ENCODE data around the gene UBXN4. TPM values are rescaled to one million over a fixed set of nuclear protein-coding genes. Genes with fewer than 3 reads are reported as not detected.

The UBXN4 gene
- total and polyA plus RNA-seq, 2 donors from 2014 or later = 33.0 to 96.8 TPM

DNA sequence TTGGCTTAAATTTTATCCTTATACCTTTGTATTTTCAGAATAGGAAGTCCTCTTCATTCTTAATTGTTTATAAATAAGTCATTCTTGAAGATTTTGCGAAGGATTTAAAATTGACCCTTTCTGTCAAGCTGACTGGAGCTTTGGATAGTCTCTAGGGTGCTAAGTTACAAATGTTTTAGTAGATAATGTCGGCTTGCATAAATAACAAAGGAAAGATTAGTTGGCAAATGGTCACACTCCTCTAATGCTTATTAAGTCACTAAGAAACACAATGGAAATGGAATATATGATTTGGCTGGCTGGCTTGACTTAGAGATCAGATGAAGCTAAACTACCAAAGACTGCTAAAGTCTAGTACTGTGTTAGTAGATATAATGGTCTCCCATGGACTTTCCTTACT lies 40.6 kb downstream of the UBXN4 start:
- TF ChIP-seq, protein P1, sequence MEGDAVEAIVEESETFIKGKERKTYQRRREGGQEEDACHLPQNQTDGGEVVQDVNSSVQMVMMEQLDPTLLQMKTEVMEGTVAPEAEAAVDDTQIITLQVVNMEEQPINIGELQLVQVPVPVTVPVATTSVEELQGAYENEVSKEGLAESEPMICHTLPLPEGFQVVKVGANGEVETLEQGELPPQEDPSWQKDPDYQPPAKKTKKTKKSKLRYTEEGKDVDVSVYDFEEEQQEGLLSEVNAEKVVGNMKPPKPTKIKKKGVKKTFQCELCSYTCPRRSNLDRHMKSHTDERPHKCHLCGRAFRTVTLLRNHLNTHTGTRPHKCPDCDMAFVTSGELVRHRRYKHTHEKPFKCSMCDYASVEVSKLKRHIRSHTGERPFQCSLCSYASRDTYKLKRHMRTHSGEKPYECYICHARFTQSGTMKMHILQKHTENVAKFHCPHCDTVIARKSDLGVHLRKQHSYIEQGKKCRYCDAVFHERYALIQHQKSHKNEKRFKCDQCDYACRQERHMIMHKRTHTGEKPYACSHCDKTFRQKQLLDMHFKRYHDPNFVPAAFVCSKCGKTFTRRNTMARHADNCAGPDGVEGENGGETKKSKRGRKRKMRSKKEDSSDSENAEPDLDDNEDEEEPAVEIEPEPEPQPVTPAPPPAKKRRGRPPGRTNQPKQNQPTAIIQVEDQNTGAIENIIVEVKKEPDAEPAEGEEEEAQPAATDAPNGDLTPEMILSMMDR (IDR thresholded peaks at IDR 0.05; ENCODE audit: borderline replicate concordance, extremely low read depth, insufficient read depth) = no peak
- DNase-seq (no peak), FAIRE-seq (no peak)
- Histone ChIP-seq H3K36me3 (ENCODE audit: control insufficient read depth in 2 of 3, insufficient read depth in 3 of 3, low read length in 3 of 3) (peaks cover 18 to 62% (median 31%) of the 10 kb centered on the region in 3 donors), H3K4me1 (ENCODE audit: control insufficient read depth in 2 of 3, insufficient read depth in 2 of 3, low read depth in 1 of 3, low read length in 3 of 3) (no peaks in the 10 kb centered on the region), H3K27me3 (ENCODE audit: control insufficient read depth, insufficient read depth, low read length) (no peaks in the 10 kb centered on the region), H3K4me3 (ENCODE audit: low read length in 3 of 3) (no peak overlapping the region), H3K9me3 (ENCODE audit: control insufficient read depth in 2 of 3, insufficient read depth in 1 of 3, low read length in 3 of 3) (no peaks in the 10 kb centered on the region), H3K27ac (ENCODE audit: low read depth in 2 of 2, low read length in 2 of 2) (no peak overlapping the region), H3K9ac (ENCODE audit: low read length in 3 of 3) (no peak overlapping the region)
- intact Hi-C loops (cut with DNase I) = no loop called here

DNA sequence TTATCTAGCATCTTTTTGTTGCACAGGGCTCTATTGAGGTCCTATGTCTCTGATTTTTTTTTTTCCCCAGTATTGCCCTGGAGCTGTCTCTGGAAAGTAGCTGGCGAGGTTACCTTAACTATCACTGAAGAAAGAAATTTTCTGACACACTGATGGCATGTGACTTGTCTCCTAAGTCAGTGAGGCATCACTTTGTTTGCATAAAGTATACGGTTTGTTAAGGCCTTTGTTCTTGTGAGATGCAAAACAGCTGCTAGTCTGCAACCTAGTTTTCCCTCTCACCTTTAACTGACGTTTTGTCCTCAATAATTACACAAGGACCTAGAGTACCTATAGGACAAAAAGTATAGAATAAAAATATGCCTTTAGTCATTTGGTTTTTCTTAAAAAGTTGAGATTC lies 41.8 kb downstream of the UBXN4 start:
- TF ChIP-seq, protein P1 (IDR thresholded peaks at IDR 0.05; ENCODE audit: borderline replicate concordance, extremely low read depth, insufficient read depth) = no peak
- Histone ChIP-seq H3K27ac (ENCODE audit: low read depth in 2 of 2, low read length in 2 of 2) (no peak overlapping the region), H3K4me1 (ENCODE audit: control insufficient read depth in 2 of 3, insufficient read depth in 2 of 3, low read depth in 1 of 3, low read length in 3 of 3) (no peaks in the 10 kb centered on the region), H3K36me3 (ENCODE audit: control insufficient read depth in 2 of 3, insufficient read depth in 3 of 3, low read length in 3 of 3) (peaks cover 16 to 55% (median 30%) of the 10 kb centered on the region in 3 donors), H3K9ac (ENCODE audit: low read length in 3 of 3) (no peak overlapping the region), H3K27me3 (ENCODE audit: control insufficient read depth, insufficient read depth, low read length) (no peaks in the 10 kb centered on the region), H3K4me3 (ENCODE audit: low read length in 3 of 3) (no peak overlapping the region), H3K9me3 (ENCODE audit: control insufficient read depth in 2 of 3, insufficient read depth in 1 of 3, low read length in 3 of 3) (no peaks in the 10 kb centered on the region)
- peak in 2 of 5 donors; percentile 37 to 42 for DNase-seq
- intact Hi-C loops (cut with DNase I) = no loop called here
- no peak for FAIRE-seq

DNA sequence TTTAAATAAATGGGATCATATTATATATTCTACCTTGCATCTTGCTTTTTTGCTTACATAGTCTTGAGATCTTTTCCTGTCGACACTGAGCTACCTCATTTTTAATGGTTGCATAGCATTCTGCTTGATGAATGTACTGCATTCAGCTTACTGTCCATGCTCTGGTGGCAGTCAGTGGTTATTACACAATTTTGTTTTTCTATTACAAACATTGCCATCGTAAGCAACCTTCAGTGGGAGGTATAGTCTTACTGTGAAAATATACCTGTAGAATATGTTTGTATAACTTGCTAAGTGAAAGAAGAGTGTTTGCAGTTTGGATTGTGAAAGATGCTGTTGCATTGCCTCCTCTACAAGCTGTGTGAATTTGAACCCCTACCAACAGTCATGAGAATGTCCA lies 43.4 kb downstream of the UBXN4 start:
- Histone ChIP-seq H3K9ac (ENCODE audit: low read length in 3 of 3) (no peak overlapping the region), H3K9me3 (ENCODE audit: control insufficient read depth in 2 of 3, insufficient read depth in 1 of 3, low read length in 3 of 3) (no peaks in the 10 kb centered on the region), H3K4me1 (ENCODE audit: control insufficient read depth in 2 of 3, insufficient read depth in 2 of 3, low read depth in 1 of 3, low read length in 3 of 3) (no peaks in the 10 kb centered on the region), H3K27me3 (ENCODE audit: control insufficient read depth, insufficient read depth, low read length) (no peaks in the 10 kb centered on the region), H3K36me3 (ENCODE audit: control insufficient read depth in 2 of 3, insufficient read depth in 3 of 3, low read length in 3 of 3) (peaks cover 14 to 44% (median 25%) of the 10 kb centered on the region in 3 donors), H3K4me3 (ENCODE audit: low read length in 3 of 3) (no peak overlapping the region), H3K27ac (ENCODE audit: low read depth in 2 of 2, low read length in 2 of 2) (no peak overlapping the region)
- DNase-seq (no peak), FAIRE-seq (no peak)
- TF ChIP-seq, protein P1 (IDR thresholded peaks at IDR 0.05; ENCODE audit: borderline replicate concordance, extremely low read depth, insufficient read depth) = no peak
- intact Hi-C loops (cut with DNase I) = no loop called here

DNA sequence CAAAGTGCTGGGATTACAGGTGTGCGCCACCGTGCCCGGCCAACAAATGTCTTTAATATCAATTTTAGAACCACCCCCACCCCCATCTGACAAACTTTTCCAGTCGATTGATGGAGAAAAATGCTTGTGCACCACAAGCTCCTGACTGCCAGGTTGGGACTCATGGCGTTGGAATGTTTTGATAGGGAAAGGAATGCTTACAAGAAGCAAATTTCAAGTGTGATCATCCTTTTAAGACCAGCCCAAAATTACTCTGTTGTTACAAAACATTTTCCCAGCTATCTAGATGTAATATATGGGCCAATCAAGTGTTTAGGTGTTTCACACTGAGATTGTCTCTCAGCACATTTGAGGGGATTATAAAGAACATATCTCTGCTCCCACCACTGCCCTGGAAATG lies 45.2 kb downstream of the UBXN4 start:
- FAIRE-seq (no peak), DNase-seq (no peak)
- TF ChIP-seq, protein P1 (IDR thresholded peaks at IDR 0.05; ENCODE audit: borderline replicate concordance, extremely low read depth, insufficient read depth) = no peak
- Histone ChIP-seq H3K27me3 (ENCODE audit: control insufficient read depth, insufficient read depth, low read length) (no peaks in the 10 kb centered on the region), H3K9me3 (ENCODE audit: control insufficient read depth in 2 of 3, insufficient read depth in 1 of 3, low read length in 3 of 3) (no peaks in the 10 kb centered on the region), H3K4me1 (ENCODE audit: control insufficient read depth in 2 of 3, insufficient read depth in 2 of 3, low read depth in 1 of 3, low read length in 3 of 3) (no peaks in the 10 kb centered on the region), H3K27ac (ENCODE audit: low read depth in 2 of 2, low read length in 2 of 2) (no peak overlapping the region), H3K4me3 (ENCODE audit: low read length in 3 of 3) (no peak overlapping the region), H3K9ac (ENCODE audit: low read length in 3 of 3) (no peak overlapping the region), H3K36me3 (ENCODE audit: control insufficient read depth in 2 of 3, insufficient read depth in 3 of 3, low read length in 3 of 3) (peaks cover 5 to 26% (median 20%) of the 10 kb centered on the region in 3 donors)
- intact Hi-C loops (cut with DNase I) = no loop called here

All from kidney (tissue), 14 donors.